Ramos (cell line): Measurements from ENCODE around the gene KLK5.
"Not testable (repeated sequence)": the region's sequence is repeated elsewhere in the genome, so short reads cannot be mapped to it uniquely, and the experiment has no call there.

ENCODE experiments used
- in situ Hi-C: fragments of 300-500 bp; cut with MboI; formaldehyde crosslinking; loops from one replicate; pipeline ENCODE4 v1.14.3; 2022; ENCODE audit warnings: low sequenced_read_pairs; ENCODE audit not compliant: unreplicated experiment

KLK5 gene

GRCh38 chr19:50896591-50897190 is 56.1 kb downstream of the KLK5 start:
- in situ Hi-C loops, result no loop called here

- in situ Hi-C loops, result not testable (repeated sequence)
Measured at GRCh38 chr19:50896089-50896590, 56.7 kb downstream of the KLK5 start.

- in situ Hi-C loops, result no loop called here
Measured at GRCh38 chr19:50894478-50895356, 58.1 kb downstream of the KLK5 start.
